ENCODE results near the gene LYPD3. TPM values are rescaled to one million over a fixed set of nuclear protein-coding genes. Genes with fewer than 3 reads are reported as not detected.

The LYPD3 gene
- total RNA-seq, 1 experiment from 2014 or later, result 3.1 TPM

DNA sequence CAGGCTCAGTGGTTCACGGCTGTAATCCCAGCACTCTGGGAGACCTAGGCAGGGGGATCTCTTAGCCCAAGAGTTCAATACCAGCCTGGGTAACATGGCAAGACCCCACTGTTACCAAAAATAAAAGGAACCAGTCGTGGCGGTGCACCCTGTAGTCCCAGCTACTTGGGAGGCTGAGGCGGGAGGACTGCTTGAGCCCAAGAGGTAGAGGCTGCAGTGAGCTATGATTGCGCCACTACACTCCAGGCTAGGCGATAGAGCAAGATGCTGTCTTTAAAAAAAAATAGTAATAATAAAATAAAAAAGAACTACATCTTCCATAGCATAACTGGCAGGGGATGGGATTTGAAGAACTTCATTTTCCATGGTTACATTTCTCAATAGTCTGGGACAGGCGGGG, 3.0 kb downstream of the LYPD3 start:
- TF ChIP-seq, protein P1, sequence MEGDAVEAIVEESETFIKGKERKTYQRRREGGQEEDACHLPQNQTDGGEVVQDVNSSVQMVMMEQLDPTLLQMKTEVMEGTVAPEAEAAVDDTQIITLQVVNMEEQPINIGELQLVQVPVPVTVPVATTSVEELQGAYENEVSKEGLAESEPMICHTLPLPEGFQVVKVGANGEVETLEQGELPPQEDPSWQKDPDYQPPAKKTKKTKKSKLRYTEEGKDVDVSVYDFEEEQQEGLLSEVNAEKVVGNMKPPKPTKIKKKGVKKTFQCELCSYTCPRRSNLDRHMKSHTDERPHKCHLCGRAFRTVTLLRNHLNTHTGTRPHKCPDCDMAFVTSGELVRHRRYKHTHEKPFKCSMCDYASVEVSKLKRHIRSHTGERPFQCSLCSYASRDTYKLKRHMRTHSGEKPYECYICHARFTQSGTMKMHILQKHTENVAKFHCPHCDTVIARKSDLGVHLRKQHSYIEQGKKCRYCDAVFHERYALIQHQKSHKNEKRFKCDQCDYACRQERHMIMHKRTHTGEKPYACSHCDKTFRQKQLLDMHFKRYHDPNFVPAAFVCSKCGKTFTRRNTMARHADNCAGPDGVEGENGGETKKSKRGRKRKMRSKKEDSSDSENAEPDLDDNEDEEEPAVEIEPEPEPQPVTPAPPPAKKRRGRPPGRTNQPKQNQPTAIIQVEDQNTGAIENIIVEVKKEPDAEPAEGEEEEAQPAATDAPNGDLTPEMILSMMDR (IDR thresholded peaks at IDR 0.05; ENCODE audit: unreplicated experiment), result no peak
- ChIA-PET CTCF (interaction anchor here (2.5 to 6.1 kb wide), 2 partner anchors 15 to 57 kb away, joined by 17 to 39 read pairs; no protein-coding TSS in a partner anchor), POLR2A (interaction anchor here (1.0 to 4.1 kb wide), 9 partner anchors 12 to 66 kb away, joined by 3 to 35 read pairs (median 6); partner anchors contain the start of genes ETHE1 and PHLDB3)
- peaks cover 5% of the 10 kb centered on the region for H3K36me3 Mint-ChIP-seq (ENCODE audit: insufficient read depth, unreplicated experiment)
- no peak for DNase-seq (ENCODE audit: unreplicated experiment)
- no TSS peak for BruUV-seq (replicated peaks)
- intact Hi-C loops (cut with micrococcal nuclease), result no loop called here
- peaks cover 33% of the 10 kb centered on the region for H3K4me1 Mint-ChIP-seq (ENCODE audit: insufficient read depth, unreplicated experiment)
- no peak overlapping the region for H3K27ac Mint-ChIP-seq (ENCODE audit: low read depth, unreplicated experiment)
- H3K27me3 Mint-ChIP-seq (ENCODE audit: insufficient read depth, unreplicated experiment), result no peaks in the 10 kb centered on the region
- H3K4me3 Mint-ChIP-seq (ENCODE audit: unreplicated experiment), result no peak overlapping the region
- no peaks in the 10 kb centered on the region for H3K9me3 Mint-ChIP-seq (ENCODE audit: unreplicated experiment)

GRCh38 chr19:43461303-43461702, 4.1 kb downstream of the LYPD3 start:
- H3K4me3 Mint-ChIP-seq (ENCODE audit: unreplicated experiment), result no peak overlapping the region
- no TSS peak for BruUV-seq (replicated peaks)
- H3K27me3 Mint-ChIP-seq (ENCODE audit: insufficient read depth, unreplicated experiment), result no peaks in the 10 kb centered on the region
- TF ChIP-seq, protein P1 (IDR thresholded peaks at IDR 0.05; ENCODE audit: unreplicated experiment), result no peak
- no peak overlapping the region for H3K27ac Mint-ChIP-seq (ENCODE audit: low read depth, unreplicated experiment)
- intact Hi-C loops (cut with micrococcal nuclease), result no loop called here
- CTCF ChIA-PET, result interaction anchor here (1.0 to 1.3 kb wide), 2 partner anchors 14 to 58 kb away, joined by 4 to 7 read pairs; no protein-coding TSS in a partner anchor
- no peaks in the 10 kb centered on the region for H3K9me3 Mint-ChIP-seq (ENCODE audit: unreplicated experiment)
- POLR2A ChIA-PET, result no interaction called here
- no peak for DNase-seq (ENCODE audit: unreplicated experiment)
- peaks cover 5% of the 10 kb centered on the region for H3K36me3 Mint-ChIP-seq (ENCODE audit: insufficient read depth, unreplicated experiment)
- peaks cover 28% of the 10 kb centered on the region for H3K4me1 Mint-ChIP-seq (ENCODE audit: insufficient read depth, unreplicated experiment)

DNA sequence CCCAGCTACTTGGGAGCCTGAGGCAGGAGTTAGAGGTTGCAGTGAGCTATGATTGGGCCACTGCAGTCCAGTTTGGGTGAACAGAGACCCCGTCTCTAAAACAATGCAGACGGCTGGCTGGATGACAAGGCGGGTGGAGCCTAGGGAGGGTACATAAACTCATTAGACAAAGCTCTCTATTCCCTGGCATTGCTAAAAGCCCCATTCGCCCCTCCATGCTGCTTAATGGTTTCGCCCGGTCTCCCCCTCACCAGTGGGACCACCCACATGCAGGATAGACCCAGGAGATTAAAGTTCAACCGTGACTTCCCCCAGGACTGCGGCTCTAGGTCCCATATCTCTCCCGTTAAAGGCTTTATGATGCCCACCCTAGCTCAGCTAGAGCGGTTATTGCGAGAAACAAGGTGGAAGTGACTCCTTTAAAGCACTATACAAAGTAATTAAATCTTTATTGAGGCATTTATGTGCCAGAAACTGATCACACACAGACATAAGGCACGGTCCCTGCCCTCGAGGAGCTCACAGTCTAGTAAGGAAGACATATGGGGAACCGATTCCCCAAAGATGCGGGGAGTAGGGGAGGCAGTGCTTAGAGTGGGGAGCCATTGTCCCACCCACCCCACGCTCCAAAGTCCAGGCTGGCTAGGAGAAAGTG, 4.9 kb downstream of the LYPD3 start:
- TF ChIP-seq, protein P1 (IDR thresholded peaks at IDR 0.05; ENCODE audit: unreplicated experiment), result no peak
- intact Hi-C loops (cut with micrococcal nuclease), result no loop called here
- Mint-ChIP-seq H3K36me3 (ENCODE audit: insufficient read depth, unreplicated experiment) (peaks cover 5% of the 10 kb centered on the region), H3K27ac (ENCODE audit: low read depth, unreplicated experiment) (no peak overlapping the region), H3K4me1 (ENCODE audit: insufficient read depth, unreplicated experiment) (peaks cover 26% of the 10 kb centered on the region), H3K27me3 (ENCODE audit: insufficient read depth, unreplicated experiment) (no peaks in the 10 kb centered on the region), H3K9me3 (ENCODE audit: unreplicated experiment) (no peaks in the 10 kb centered on the region), H3K4me3 (ENCODE audit: unreplicated experiment) (no peak overlapping the region)
- DNase-seq (ENCODE audit: unreplicated experiment), result no peak
- ChIA-PET CTCF (interaction anchor here (0.5 to 1.3 kb wide), 6 partner anchors 12 to 185 kb away, joined by 3 to 7 read pairs (median 4); no protein-coding TSS in a partner anchor), POLR2A (no interaction called here)
- no TSS peak for BruUV-seq (replicated peaks)

GRCh38 chr19:43457809-43458208, 7.6 kb downstream of the LYPD3 start:
- Mint-ChIP-seq H3K27me3 (ENCODE audit: insufficient read depth, unreplicated experiment) (no peaks in the 10 kb centered on the region), H3K27ac (ENCODE audit: low read depth, unreplicated experiment) (no peak overlapping the region), H3K4me1 (ENCODE audit: insufficient read depth, unreplicated experiment) (peaks cover 10% of the 10 kb centered on the region), H3K9me3 (ENCODE audit: unreplicated experiment) (no peaks in the 10 kb centered on the region), H3K4me3 (ENCODE audit: unreplicated experiment) (no peak overlapping the region), H3K36me3 (ENCODE audit: insufficient read depth, unreplicated experiment) (peaks cover 5% of the 10 kb centered on the region)
- ChIA-PET POLR2A (interaction anchor here (0.8 to 1.6 kb wide), 3 partner anchors 11 to 25 kb away, joined by 3 to 5 read pairs (median 3); no protein-coding TSS in a partner anchor), CTCF (interaction anchor here (0.6 to 3.5 kb wide), 3 partner anchors 10 to 218 kb away, joined by 4 to 18 read pairs (median 8); no protein-coding TSS in a partner anchor)
- intact Hi-C loops (cut with micrococcal nuclease), result no loop called here
- no peak for DNase-seq (ENCODE audit: unreplicated experiment)
- TF ChIP-seq, protein P1 (IDR thresholded peaks at IDR 0.05; ENCODE audit: unreplicated experiment), result no peak
- no TSS peak for BruUV-seq (replicated peaks)

All from MCF 10A (cell line).